GM13977 (cell line): ENCODE data around the gene DCBLD2.

Experiments used
- DNase-seq: peaks from one replicate; pipeline ENCODE4 v3.0.0; 2012; ENCODE audit warnings: low spot score
- in situ Hi-C: fragments of 300-500 bp; cut with MboI; formaldehyde crosslinking; loops from one replicate; pipeline ENCODE4 v1.12.0; 2022; ENCODE audit warnings: low sequenced_read_pairs, low pct_unique_long_range_greater_than_20kb, mixed read lengths, inconsistent platforms; ENCODE audit not compliant: unreplicated experiment
- TF ChIP-seq, protein P1 (sequence below): IDR thresholded peaks from 2 replicates; pipeline ENCODE4 v1.5.1; 2012; ENCODE audit warnings: mild to moderate bottlenecking, control low read depth; ENCODE audit not compliant: insufficient read depth; ENCODE audit errors: extremely low read depth, missing control alignments

DCBLD2 gene

DNA sequence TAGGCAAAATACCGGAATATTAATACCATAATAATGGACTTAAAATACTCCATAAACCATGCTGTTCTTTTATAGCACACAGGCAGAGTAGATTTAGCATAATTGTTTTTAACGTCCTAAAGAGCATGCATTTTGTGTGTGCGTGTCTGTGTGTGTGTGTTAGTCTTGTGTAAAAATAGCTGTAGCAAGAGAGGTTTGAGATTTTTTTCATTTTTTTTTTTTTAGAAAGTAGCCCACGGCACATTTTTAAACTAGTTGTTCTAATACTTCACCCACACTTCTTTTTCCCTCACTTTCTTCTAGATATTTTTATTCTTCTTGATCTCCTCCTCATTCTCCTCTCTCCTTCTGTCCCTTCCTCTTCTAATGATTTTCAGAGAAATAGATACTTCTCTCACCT lies 145.9 kb downstream of the DCBLD2 start:
- DNase-seq, result no peak
- TF ChIP-seq, protein P1, sequence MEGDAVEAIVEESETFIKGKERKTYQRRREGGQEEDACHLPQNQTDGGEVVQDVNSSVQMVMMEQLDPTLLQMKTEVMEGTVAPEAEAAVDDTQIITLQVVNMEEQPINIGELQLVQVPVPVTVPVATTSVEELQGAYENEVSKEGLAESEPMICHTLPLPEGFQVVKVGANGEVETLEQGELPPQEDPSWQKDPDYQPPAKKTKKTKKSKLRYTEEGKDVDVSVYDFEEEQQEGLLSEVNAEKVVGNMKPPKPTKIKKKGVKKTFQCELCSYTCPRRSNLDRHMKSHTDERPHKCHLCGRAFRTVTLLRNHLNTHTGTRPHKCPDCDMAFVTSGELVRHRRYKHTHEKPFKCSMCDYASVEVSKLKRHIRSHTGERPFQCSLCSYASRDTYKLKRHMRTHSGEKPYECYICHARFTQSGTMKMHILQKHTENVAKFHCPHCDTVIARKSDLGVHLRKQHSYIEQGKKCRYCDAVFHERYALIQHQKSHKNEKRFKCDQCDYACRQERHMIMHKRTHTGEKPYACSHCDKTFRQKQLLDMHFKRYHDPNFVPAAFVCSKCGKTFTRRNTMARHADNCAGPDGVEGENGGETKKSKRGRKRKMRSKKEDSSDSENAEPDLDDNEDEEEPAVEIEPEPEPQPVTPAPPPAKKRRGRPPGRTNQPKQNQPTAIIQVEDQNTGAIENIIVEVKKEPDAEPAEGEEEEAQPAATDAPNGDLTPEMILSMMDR, result no peak
- in situ Hi-C loops, result no loop called here

DNA sequence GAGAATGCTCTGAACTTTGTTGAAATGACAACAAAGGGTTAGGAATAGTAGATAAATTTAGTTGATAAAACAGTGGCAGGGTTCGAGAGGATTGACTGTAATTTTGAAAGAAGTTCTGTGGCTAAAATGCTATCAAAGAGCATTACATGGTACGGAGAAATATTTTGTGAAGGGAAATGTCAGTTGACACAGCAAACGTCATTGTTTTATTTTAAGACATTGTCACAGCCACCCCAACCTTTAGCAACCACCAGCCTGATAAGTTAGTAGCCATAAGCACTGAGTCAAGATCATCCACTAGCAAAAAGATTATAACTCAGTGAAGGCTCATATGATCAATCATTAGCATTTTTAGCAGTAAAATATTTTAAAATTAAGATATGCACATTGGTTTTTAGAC lies 147.0 kb downstream of the DCBLD2 start:
- TF ChIP-seq, protein P1, result no peak
- no peak for DNase-seq
- in situ Hi-C loops, result no loop called here

DNA sequence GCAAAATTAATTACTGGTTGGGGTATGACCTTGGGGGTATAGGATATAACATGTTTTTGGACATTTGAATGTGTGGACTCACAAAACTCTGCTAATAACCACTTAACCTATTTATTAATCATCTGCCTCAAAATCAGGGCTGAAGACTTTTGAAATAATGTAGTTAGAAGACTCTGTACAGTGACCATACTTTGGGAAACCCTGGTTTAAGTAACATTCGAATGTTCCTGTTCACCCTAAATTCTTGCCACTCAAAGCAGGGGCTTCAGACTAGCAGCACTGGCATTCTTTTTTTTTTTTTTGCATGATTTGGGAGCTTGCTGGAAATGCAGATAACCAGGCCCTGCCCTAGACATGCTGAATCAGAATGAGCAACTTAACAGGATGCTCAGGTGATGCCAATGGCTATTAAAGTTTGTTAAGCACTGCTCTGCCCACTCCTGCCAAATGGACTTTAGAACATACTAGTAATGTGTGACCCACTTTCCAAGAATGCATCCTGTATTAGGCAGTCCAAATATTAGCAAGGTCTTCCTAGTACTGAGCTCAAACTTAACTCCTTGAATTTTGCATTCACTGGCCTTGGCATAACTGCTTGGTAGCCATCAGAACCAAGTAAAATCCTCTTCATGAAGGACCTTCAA lies 151.1 kb downstream of the DCBLD2 start:
- DNase-seq, result no peak
- in situ Hi-C loops, result no loop called here
- TF ChIP-seq, protein P1, result no peak

DNA sequence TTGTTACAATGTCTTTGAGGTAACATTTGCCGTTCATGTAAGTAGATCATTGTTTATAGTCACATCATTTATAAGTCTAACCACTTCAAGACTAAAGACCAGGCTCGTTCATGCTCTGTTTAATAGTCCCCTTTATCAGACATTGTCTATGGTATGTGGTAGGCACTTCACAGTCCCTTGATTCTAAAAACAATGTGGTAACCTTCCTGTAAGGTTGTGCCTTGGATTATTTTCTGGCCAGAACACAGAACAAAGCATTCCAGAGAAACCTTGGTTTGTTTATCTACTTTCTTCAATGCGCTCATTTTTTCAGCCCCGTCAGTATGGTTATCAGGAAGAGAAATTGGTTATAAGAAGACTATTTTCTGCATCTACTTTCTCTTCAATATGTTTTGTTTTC lies 154.6 kb downstream of the DCBLD2 start:
- in situ Hi-C loops, result no loop called here
- TF ChIP-seq, protein P1, result no peak
- no peak for DNase-seq

DNA sequence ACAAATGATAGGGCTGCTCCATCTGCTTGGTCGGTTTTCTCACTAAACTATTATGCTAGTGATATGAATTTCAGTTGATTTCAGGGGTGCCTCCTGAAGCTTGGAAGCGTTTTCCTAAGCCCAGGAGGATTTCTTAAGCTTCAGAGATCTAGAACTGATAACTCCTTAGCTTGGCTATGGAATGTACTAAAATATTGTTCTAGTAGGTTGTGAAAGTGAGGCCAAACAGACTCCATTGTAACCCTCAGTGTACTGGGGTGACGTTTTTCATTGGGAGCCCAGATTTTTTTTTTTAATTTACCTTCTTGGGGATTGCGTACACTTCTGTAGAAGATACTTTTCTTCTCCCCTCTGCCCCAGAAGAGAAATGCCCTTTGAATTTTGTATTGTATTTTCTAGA lies 155.4 kb downstream of the DCBLD2 start:
- TF ChIP-seq, protein P1, result no peak
- DNase-seq, result no peak
- in situ Hi-C loops, result no loop called here
